ENCODE measurements around the gene TEAD4. TPM values are rescaled to one million over a fixed set of nuclear protein-coding genes. Genes with fewer than 3 reads are reported as not detected.

The TEAD4 gene
- total and polyA plus RNA-seq, 2 donors (not counting 1 experiment from before 2014, with no cell fraction given) = not detected

GRCh38 chr12:2957816-2958431, 1.3 kb upstream of the TEAD4 start:
- Histone ChIP-seq H3K27me3 (replicated peaks in 1 of 4; ENCODE audit: control extremely low read depth in 1 of 4, control insufficient read depth in 3 of 4, insufficient read depth in 4 of 4, low read length in 3 of 4) (peaks cover 0 to 43% (median 15%) of the 10 kb centered on the region in 4 experiments), H3K27ac (ENCODE audit: low read length in 2 of 2) (no peak overlapping the region), H3K4me1 (ENCODE audit: control insufficient read depth in 2 of 2, insufficient read depth in 2 of 2, low read length in 2 of 2) (peaks cover 8 to 10% of the 10 kb centered on the region in 2 donors), H3K4me3 (ENCODE audit: control extremely low read depth in 1 of 5, extremely low read depth in 1 of 5, insufficient read depth in 1 of 5, low read depth in 2 of 5, low read length in 4 of 5) (no peak overlapping the region), H4K20me1 (ENCODE audit: control insufficient read depth, insufficient read depth, low read length, poor library complexity, severe bottlenecking) (no peaks in the 10 kb centered on the region), H3K9ac (ENCODE audit: low read length) (no peak overlapping the region), H2AFZ (ENCODE audit: insufficient read depth, low read depth, low read length, poor library complexity, severe bottlenecking) (no peak overlapping the region), H3K9me3 (ENCODE audit: control extremely low read depth in 1 of 3, control insufficient read depth in 2 of 3, insufficient read depth in 1 of 3, low read length in 2 of 3) (no peaks in the 10 kb centered on the region), H3K36me3 (replicated peaks in 1 of 2; ENCODE audit: control extremely low read depth in 1 of 2, control insufficient read depth in 1 of 2, extremely low read depth in 1 of 2, insufficient read depth in 2 of 2, low read length in 1 of 2) (no peaks in the 10 kb centered on the region), H3K4me2 (replicated peaks; ENCODE audit: low read depth, low read length, poor library complexity, severe bottlenecking) (no peak overlapping the region), H3K79me2 (ENCODE audit: control insufficient read depth, insufficient read depth, low read length) (no peaks in the 10 kb centered on the region)
- Mint-ChIP-seq H3K4me3 (peak overlapping the region; percentile 66), H3K9me3 (ENCODE audit: insufficient read depth) (no peaks in the 10 kb centered on the region), H3K27ac (no peak overlapping the region), H3K4me1 (peaks cover 23% of the 10 kb centered on the region), H3K27me3 (peaks cover 46% of the 10 kb centered on the region)
- no peak for TF ChIP-seq CTCF (IDR thresholded peaks at IDR 0.05)
- TF ChIP-seq EZH2 (IDR thresholded peaks at IDR 0.05; ENCODE audit: borderline replicate concordance, insufficient read depth, low read depth, low read length, poor library complexity, severe bottlenecking) = no peak
- DNase-seq = no peak
- ChIA-PET CTCF (no interaction called here), POLR2A (no interaction called here)
- ATAC-seq (ENCODE audit: low read depth) = no peak
- intact Hi-C loops (cut with micrococcal nuclease) = no loop called here
- 61% methylated on average over 4 of the region's 11 CpGs for WGBS (ENCODE audit: insufficient coverage)

GRCh38 chr12:2958432-2959191, 585 bp upstream of the TEAD4 start:
- no peak overlapping the region for H3K27ac ChIP-seq (ENCODE audit: low read length in 2 of 2)
- no peak for TF ChIP-seq EZH2 (IDR thresholded peaks at IDR 0.05; ENCODE audit: borderline replicate concordance, insufficient read depth, low read depth, low read length, poor library complexity, severe bottlenecking)
- TF ChIP-seq CTCF (IDR thresholded peaks at IDR 0.05) = no peak
- no peaks in the 10 kb centered on the region for H3K36me3 ChIP-seq (replicated peaks in 1 of 2; ENCODE audit: control extremely low read depth in 1 of 2, control insufficient read depth in 1 of 2, extremely low read depth in 1 of 2, insufficient read depth in 2 of 2, low read length in 1 of 2)
- no peaks in the 10 kb centered on the region for H3K9me3 ChIP-seq (ENCODE audit: control extremely low read depth in 1 of 3, control insufficient read depth in 2 of 3, insufficient read depth in 1 of 3, low read length in 2 of 3)
- Mint-ChIP-seq H3K27ac (no peak overlapping the region), H3K27me3 (peaks cover 50% of the 10 kb centered on the region), H3K9me3 (ENCODE audit: insufficient read depth) (no peaks in the 10 kb centered on the region), H3K4me1 (peaks cover 23% of the 10 kb centered on the region), H3K4me3 (peak overlapping the region; percentile 66)
- CTCF ChIA-PET = no interaction called here
- peaks cover 0 to 46% (median 15%) of the 10 kb centered on the region in 4 experiments for H3K27me3 ChIP-seq (replicated peaks in 1 of 4; ENCODE audit: control extremely low read depth in 1 of 4, control insufficient read depth in 3 of 4, insufficient read depth in 4 of 4, low read length in 3 of 4)
- no peak for DNase-seq
- no peak overlapping the region for H2AFZ ChIP-seq (ENCODE audit: insufficient read depth, low read depth, low read length, poor library complexity, severe bottlenecking)
- POLR2A ChIA-PET = no interaction called here
- no peaks in the 10 kb centered on the region for H3K79me2 ChIP-seq (ENCODE audit: control insufficient read depth, insufficient read depth, low read length)
- 2% methylated on average over 41 of the region's 48 CpGs for WGBS (ENCODE audit: insufficient coverage)
- no peak overlapping the region for H3K9ac ChIP-seq (ENCODE audit: low read length)
- no peak overlapping the region for H3K4me3 ChIP-seq (ENCODE audit: control extremely low read depth in 1 of 5, extremely low read depth in 1 of 5, insufficient read depth in 1 of 5, low read depth in 2 of 5, low read length in 4 of 5)
- H3K4me1 ChIP-seq (ENCODE audit: control insufficient read depth in 2 of 2, insufficient read depth in 2 of 2, low read length in 2 of 2) = peaks cover 8 to 10% of the 10 kb centered on the region in 2 donors
- ATAC-seq (ENCODE audit: low read depth) = no peak
- intact Hi-C loops (cut with micrococcal nuclease) = no loop called here
- H4K20me1 ChIP-seq (ENCODE audit: control insufficient read depth, insufficient read depth, low read length, poor library complexity, severe bottlenecking) = no peaks in the 10 kb centered on the region
- peak overlapping the region; percentile 19 for H3K4me2 ChIP-seq (replicated peaks; ENCODE audit: low read depth, low read length, poor library complexity, severe bottlenecking)

Data from B cell (primary cell).